ENCODE measurements around the gene PCDHGA2.
"Not testable (repeated sequence)": the region's sequence is repeated elsewhere in the genome, so short reads cannot be mapped to it uniquely, and the experiment has no call there.

PCDHGA2 gene

DNA sequence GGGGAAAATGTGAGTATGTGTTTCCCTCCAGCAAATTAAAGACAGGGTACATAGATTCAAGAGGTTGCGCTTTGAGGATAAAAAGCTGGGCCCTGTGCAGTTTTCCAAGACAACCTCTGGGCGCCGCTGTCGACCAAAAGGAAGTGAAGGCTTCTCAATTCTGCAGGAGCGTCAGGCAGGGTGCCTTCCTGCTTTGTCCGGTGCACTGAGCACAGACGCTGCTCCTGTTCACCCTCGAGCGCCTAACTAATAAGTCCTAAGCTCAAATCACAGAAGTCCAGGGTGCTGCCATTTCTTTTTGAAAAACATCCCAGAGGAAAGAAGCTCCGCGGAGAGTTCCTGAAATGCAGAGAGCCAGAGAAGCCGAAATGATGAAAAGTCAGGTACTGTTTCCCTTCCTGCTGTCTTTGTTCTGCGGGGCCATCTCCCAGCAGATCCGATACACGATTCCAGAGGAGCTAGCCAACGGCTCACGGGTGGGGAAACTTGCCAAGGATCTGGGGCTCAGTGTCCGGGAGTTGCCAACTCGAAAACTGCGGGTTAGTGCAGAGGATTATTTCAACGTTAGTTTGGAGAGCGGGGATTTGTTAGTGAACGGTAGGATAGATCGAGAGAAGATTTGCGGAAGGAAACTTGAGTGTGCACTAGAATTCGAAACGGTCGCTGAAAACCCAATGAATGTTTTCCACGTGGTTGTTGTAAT is 11.5 kb downstream of the PCDHGA2 start, which contains the start of gene PCDHGB1:
Gene PCDHGB1 (plus strand): TSS at position 183 of the 703 bp plus-strand sequence. CDS start 162 bp downstream, at position 345.
- no peak for DNase-seq (ENCODE audit: low read depth)

DNA sequence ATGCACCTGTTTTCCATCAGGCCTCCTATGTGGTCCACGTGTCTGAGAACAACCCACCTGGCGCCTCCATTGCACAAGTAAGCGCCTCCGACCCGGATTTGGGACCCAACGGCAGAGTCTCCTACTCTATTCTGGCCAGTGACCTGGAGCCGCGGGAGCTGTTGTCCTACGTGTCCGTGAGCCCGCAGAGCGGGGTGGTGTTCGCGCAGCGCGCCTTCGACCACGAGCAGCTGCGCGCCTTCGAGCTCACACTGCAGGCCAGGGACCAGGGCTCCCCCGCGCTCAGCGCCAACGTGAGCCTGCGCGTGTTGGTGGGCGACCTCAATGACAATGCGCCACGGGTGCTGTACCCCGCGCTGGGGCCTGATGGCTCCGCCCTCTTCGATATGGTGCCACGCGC is 13.0 kb downstream of the PCDHGA2 start:
- DNase-seq (ENCODE audit: low read depth): no peak

DNA sequence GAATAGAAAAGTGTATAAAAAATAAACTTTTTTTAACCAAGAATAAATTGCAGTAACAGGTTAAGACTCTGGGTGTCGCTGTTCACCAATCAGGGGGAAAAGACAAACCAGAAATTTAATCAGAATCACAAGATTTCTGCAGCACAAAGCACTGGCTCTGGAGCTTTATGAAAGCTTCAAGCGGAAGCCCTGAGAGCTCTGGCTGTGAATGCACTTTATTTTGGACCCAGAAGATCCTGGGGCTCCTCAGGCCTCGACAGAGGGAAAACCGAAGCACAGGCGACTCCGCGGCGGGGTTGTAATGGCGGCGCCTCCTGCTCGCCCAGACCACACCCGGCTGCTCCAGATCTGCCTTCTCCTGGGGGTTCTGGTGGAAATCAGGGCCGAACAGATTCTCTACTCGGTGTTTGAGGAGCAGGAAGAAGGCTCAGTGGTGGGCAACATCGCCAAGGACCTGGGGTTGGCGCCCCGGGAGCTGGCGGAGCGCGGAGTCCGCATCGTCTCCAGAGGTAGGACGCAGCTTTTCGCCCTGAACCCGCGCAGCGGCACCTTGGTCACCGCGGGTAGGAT is 16.4 kb downstream of the PCDHGA2 start, which contains the start of gene PCDHGA4:
Gene PCDHGA4 (plus strand): TSS at position 122 of the 570 bp plus-strand sequence. CDS start 87 bp downstream, at position 209.
- DNase-seq (ENCODE audit: low read depth): no peak

DNA sequence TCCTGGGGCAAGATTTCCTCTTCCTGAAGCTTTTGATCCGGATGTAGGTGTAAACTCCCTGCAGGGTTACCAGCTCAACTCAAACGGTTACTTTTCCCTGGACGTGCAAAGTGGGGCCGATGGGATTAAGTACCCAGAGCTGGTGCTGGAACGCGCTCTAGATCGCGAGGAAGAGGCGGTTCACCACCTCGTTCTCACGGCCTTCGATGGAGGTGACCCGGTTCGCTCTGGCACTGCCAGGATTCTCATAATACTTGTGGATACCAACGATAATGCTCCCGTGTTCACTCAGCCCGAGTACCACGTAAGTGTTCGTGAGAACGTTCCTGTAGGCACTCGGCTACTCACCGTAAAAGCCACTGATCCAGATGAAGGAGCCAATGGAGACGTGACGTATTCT is 17.1 kb downstream of the PCDHGA2 start:
- no peak for DNase-seq (ENCODE audit: low read depth)

DNA sequence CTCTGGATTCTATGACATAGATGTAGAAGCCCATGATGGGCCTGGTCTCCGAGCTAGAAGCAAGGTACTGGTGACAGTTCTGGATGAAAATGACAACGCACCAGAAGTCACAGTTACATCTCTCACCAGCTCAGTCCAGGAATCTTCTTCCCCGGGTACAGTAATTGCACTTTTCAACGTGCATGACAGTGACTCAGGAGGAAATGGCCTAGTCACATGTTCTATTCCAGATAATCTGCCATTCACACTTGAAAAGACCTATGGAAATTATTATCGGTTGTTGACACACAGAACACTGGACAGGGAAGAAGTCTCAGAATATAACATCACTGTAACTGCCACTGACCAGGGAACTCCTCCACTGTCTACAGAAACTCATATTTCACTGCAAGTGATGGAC is 17.6 kb downstream of the PCDHGA2 start:
- DNase-seq (ENCODE audit: low read depth): no peak

DNA sequence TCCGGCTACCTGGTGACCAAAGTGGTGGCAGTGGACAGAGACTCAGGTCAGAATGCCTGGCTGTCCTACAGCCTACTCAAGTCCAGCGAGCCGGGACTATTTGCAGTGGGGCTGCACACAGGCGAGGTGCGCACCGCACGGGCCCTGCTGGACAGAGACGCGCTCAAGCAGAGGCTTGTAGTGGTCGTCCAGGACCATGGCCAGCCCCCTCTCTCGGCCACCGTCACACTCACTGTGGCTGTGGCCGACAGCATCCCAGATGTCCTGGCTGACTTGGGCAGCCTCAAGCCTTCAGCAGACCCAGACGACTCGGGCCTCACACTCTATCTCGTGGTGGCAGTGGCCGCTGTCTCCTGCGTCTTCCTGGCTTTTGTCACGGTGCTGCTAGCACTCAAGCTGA is 18.4 kb downstream of the PCDHGA2 start:
- DNase-seq (ENCODE audit: low read depth): no peak

DNA sequence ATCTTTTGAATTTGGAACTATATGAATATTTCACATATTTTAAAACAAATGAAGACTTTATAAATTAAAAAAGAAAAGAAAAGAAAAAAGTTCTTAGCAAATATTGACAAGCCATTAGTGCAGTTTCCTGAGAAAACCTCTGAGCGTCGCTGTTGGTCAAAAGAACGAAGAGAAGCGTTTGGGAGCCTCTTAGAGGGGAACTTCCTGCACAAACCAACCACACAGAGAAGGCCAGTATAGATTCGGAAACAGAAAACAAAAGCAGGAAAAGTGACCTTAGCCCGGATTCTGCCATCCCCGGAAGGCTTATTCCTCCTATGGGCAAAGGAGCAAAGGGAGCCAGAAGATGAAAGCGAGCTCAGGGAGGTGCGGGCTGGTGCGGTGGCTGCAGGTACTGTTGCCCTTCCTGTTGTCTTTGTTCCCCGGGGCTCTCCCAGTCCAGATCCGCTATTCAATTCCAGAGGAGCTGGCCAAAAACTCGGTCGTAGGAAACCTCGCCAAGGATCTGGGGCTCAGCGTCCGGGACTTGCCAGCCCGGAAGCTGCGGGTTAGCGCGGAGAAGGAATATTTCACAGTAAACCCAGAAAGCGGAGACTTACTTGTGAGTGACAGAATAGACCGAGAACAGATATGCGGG is 21.3 kb downstream of the PCDHGA2 start, which contains the start of gene PCDHGB2:
Gene PCDHGB2 (plus strand): TSS at position 205 of the 637 bp plus-strand sequence. CDS start 142 bp downstream, at position 347.
- no peak for DNase-seq (ENCODE audit: low read depth)

DNA sequence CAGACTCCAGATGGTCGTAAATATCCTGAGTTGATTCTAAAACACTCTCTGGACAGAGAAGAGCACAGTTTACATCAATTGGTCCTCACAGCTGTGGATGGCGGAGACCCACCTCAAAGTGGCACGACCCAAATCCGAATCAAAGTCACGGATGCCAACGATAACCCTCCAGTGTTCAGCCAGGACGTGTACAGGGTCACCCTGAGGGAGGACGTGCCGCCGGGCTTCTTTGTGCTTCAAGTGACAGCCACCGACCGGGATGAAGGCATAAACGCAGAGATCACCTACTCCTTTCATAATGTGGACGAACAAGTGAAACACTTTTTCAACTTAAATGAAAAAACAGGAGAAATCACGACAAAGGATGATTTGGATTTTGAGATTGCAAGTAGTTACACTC is 22.1 kb downstream of the PCDHGA2 start:
- no peak for DNase-seq (ENCODE audit: low read depth)

DNA sequence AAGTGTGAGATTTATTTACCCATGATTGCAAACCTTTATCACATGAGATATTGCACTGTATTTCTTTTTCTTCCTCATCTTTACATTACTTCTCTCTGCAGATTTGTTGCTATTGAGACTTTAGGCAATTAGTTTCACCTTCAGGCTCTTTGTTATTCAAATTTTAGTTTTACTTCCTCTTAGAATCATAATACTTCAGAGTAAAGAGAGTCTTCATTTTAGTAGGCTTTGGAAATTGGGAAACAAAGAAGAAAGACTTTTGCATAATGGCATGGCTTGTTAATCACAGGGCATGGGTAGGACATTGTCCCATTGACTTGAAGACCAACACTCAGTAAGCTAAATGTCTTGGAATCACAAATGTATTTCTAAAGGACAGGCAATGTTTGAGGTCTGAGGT is 24.2 kb downstream of the PCDHGA2 start:
- DNase-seq (ENCODE audit: low read depth): no peak

DNA sequence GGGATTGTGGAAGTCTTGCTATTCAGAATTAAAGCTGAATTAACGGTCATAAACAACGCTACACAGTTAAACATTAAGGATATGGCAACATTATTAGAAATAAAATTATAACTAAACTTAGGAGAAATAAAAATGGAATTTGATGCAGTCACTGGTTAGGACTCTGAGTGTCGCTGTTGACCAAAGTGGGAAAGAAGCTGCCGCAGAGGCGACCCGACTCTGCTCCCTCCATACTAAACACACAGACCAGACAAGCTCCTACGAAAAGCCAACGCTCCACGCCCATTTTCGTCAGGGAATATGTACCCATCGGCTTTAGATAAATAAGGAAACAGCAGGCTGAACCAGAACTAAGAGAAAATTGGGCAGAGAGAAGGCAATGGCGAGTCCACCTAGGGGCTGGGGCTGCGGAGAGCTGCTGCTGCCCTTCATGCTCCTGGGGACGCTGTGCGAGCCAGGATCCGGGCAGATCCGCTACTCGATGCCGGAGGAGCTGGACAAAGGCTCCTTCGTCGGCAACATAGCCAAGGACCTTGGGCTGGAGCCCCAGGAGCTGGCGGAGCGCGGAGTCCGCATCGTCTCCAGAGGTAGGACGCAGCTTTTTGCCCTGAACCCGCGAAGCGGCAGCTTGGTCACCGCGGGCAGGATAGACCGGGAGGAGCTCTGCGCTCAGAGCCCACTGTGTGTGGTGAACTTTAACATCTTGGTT is 25.5 kb downstream of the PCDHGA2 start, which contains the start of gene PCDHGA5:
Gene PCDHGA5 (plus strand): TSS at position 211 of the 709 bp plus-strand sequence. CDS start 169 bp downstream, at position 380.
- no peak for DNase-seq (ENCODE audit: low read depth)

DNA sequence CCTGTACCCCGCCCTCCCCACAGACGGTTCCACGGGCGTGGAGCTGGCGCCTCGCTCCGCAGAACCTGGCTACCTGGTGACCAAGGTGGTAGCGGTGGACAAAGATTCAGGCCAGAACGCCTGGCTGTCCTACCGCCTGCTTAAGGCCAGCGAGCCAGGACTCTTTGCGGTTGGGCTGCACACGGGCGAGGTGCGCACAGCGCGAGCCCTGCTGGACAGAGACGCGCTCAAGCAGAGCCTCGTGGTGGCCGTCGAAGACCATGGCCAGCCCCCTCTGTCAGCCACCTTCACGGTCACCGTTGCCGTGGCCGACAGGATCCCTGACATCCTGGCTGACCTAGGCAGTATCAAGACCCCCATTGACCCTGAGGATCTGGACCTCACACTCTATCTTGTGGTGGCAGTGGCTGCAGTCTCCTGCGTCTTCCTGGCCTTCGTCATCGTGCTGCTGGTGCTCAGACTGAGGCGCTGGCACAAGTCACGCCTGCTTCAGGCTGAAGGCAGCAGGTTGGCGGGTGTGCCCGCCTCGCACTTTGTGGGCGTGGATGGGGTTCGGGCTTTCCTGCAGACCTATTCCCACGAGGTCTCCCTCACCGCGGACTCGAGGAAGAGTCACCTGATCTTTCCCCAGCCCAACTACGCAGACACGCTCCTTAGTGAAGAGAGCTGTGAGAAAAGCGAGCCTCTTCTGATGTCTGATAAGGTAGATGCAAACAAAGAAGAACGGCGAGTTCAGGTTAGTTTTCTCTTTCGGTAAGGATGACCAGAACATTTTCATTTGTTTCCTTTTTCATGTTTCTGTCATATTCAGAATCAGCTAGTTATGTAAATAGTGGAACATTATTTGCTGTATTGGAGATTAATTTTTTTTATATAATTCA is 27.7 kb downstream of the PCDHGA2 start:
- DNase-seq (ENCODE audit: low read depth): no peak

DNA sequence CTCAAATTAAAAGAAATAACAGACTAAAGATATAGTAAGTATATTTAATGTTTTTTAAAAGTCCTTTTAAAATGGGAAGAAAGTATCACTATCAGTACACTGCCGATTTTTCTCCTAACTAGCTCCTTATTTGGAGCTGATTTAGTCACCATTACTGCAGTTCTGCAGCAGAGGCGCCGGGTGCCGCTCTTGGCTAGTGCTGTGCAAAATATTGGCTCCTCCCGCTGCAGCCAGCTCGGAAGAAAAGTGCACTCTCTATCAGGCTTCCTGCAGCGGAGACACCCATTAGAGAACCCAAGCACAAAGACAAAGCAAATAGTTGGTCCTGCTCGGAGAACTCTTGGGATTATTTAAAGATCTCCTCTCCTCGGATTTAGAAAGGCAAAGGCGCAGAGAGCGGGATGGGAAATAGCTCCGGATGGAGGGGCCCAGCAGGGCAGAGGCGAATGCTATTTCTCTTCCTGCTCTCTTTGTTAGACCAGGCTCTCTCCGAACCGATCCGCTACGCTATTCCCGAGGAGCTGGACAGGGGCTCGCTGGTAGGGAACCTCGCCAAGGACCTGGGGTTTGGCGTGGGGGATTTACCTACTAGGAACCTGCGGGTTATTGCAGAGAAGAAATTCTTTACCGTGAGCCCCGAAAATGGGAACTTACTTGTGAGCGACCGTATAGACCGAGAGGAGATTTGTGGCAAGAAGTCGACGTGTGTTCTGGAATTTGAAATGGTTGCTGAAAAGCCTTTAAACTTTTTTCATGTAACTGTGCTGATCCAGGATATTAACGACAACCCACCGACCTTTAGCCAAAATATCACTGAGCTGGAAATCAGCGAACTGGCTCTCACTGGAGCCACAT is 31.7 kb downstream of the PCDHGA2 start, which contains the start of gene PCDHGB3:
Gene PCDHGB3 (plus strand): TSS at position 249 of the 855 bp plus-strand sequence. CDS start 153 bp downstream, at position 402.
- no peak for DNase-seq (ENCODE audit: low read depth)

DNA sequence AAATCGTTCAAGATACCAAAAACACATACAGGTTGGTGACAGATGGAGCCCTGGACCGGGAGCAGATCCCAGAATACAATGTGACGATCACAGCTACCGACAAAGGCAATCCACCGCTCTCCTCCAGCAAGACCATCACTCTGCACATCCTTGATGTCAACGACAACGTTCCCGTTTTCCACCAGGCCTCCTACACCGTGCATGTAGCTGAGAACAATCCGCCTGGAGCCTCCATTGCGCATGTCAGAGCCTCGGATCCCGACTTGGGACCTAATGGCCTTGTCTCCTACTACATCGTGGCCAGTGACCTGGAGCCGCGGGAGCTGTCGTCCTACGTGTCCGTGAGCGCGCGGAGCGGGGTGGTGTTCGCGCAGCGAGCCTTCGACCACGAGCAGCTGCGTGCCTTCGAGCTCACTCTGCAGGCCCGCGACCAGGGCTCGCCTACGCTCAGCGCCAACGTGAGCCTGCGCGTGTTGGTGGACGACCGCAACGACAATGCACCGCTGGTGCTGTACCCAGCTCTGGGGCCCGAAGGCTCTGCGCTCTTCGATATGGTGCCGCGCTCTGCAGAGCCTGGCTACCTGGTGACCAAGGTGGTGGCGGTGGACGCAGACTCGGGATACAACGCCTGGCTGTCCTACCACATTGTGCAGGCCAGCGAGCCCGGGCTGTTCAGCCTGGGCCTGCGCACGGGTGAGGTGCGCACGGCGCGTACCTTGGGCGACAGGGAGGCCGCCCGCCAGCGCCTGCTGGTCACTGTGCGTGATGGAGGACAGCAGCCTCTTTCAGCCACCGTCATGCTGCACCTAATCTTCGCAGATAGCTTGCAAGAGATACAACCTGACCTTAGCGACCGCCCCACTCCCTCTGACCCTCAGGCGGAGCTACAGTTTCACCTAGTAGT is 33.3 kb downstream of the PCDHGA2 start:
- no peak for DNase-seq (ENCODE audit: low read depth)

DNA sequence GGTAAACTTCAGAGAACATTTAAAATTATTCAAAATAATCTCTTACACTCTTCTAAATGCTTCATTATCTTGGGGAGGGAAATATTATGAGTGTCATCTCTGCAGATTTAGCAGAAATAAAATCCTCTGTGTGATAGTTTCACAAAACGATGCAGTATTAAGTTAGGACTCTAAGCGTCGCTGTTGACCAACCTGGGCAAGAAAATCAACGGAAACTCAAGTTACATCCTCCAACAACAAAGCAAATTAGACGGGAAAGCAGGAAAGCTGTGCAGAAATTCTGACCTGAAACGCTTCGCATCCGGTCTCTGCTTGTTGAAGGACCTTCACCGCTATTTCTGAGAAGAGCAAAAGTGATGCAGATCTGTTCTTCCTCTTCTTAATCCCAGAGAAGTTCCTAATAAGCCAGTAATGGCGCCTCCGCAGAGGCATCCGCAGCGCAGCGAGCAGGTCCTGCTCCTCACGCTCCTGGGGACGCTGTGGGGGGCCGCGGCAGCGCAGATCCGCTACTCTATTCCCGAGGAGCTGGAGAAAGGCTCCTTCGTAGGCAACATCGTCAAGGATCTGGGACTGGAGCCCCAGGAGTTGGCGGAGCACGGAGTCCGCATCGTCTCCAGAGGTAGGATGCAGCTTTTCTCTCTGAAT is 35.2 kb downstream of the PCDHGA2 start, which contains the start of gene PCDHGA6:
Gene PCDHGA6 (plus strand): TSS at position 219 of the 645 bp plus-strand sequence. CDS start 193 bp downstream, at position 412.
- DNase-seq (ENCODE audit: low read depth): no peak

DNA sequence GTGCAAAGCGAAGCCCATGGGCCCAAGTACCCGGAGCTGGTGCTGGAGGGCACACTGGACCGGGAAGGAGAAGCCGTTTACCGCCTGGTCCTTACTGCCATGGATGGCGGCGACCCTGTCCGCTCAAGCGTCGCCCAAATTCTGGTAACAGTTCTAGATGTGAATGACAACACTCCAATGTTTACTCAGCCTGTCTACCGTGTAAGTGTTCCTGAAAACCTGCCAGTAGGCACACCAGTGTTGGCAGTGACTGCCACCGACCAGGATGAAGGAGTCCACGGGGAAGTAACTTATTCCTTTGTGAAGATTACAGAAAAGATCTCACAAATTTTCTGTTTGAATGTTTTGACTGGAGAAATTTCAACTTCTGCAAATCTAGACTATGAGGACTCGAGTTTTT is 36.1 kb downstream of the PCDHGA2 start:
- no peak for DNase-seq (ENCODE audit: low read depth)

DNA sequence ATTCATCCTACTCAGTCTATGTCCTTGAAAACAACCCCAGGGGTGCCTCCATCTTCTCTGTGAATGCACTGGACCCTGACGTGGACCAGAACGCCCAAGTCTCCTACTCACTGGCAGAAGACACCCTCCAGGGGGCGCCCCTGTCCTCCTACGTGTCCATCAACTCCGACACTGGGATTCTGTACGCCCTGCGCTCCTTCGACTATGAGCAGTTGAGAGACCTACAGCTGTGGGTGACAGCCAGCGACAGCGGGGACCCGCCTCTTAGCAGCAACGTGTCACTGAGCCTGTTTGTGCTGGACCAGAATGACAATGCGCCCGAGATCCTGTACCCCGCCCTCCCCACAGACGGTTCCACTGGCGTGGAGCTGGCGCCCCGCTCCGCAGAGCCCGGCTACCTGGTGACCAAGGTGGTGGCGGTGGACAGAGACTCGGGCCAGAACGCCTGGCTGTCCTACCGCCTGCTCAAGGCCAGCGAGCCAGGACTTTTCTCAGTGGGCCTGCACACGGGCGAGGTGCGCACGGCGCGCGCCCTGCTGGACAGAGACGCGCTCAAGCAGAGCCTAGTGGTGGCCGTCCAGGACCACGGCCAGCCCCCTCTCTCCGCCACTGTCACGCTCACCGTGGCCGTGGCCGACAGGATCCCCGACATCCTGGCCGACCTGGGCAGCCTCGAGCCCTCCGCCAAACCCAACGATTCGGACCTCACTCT is 37.0 kb downstream of the PCDHGA2 start:
- not testable (repeated sequence) for DNase-seq (ENCODE audit: low read depth)

DNA sequence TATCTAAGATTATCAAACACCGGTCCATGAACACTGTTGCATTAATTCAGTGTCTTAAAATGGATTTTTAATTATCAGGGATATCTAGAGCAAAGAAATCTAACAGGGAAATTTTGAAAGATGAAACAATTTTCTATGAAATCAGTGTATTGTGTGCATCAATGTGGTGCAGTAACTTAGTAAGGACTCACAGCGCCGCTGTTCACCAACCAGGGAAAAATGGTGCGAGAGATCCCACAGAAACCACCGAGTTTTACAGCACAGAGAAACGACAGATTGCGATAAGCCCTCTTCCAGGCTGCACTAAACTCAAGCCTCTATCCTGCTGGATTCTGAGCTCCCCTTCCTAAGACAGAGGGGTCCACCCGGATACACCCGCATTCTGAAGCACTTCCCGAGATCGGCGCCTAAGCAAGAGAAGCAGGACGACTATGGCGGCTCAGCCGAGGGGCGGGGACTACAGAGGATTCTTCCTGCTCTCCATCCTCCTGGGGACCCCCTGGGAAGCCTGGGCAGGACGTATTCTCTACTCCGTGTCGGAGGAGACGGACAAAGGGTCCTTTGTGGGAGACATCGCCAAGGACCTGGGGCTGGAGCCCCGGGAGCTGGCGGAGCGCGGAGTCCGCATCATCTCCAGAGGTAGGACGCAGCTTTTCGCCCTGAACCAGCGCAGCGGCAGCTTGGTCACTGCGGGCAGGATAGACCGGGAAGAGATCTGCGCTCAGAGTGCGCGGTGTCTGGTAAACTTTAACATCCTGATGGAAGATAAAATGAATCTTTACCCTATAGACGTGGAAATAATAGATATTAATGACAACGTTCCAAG is 44.1 kb downstream of the PCDHGA2 start, which contains the start of gene PCDHGA7:
Gene PCDHGA7 (plus strand): TSS at position 274 of the 826 bp plus-strand sequence. CDS start 158 bp downstream, at position 432.
- no peak for DNase-seq (ENCODE audit: low read depth)
